Measurements from ENCODE around the gene PUSL1.
A peak's percentile ranks its signal among the peaks of the same experiment; 100 is the strongest.
"Not testable (repeated sequence)": the region's sequence is repeated elsewhere in the genome, so short reads cannot be mapped to it uniquely, and the experiment has no call there.

Gene PUSL1

DNA sequence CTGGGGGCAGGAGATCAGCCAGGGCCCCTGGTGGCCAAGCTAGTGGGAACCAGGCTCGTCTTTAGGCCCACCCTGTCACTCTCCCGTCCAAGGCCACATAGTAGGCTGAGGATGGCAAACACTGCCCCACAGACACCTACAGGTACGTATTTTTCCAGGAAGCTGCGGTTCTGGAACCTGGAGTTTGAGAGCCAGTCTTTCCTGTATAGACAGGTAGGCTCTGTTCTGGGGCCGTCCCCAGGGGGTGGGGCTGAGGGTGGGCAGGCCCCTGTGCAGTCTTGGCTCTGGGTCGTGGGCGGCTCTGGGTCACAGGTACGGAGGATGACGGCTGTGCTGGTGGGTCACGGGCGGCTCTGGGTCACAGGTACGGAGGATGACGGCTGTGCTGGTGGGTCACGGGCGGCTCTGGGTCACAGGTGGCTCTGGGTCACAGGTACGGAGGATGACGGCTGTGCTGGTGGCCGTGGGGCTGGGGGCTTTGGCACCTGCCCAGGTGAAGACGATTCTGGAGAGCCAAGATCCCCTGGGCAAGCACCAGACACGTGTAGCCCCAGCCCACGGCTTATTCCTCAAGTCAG lies 2.2 kb downstream of the PUSL1 start:
- no peak for DNase-seq (ENCODE audit: low spot score)

DNA sequence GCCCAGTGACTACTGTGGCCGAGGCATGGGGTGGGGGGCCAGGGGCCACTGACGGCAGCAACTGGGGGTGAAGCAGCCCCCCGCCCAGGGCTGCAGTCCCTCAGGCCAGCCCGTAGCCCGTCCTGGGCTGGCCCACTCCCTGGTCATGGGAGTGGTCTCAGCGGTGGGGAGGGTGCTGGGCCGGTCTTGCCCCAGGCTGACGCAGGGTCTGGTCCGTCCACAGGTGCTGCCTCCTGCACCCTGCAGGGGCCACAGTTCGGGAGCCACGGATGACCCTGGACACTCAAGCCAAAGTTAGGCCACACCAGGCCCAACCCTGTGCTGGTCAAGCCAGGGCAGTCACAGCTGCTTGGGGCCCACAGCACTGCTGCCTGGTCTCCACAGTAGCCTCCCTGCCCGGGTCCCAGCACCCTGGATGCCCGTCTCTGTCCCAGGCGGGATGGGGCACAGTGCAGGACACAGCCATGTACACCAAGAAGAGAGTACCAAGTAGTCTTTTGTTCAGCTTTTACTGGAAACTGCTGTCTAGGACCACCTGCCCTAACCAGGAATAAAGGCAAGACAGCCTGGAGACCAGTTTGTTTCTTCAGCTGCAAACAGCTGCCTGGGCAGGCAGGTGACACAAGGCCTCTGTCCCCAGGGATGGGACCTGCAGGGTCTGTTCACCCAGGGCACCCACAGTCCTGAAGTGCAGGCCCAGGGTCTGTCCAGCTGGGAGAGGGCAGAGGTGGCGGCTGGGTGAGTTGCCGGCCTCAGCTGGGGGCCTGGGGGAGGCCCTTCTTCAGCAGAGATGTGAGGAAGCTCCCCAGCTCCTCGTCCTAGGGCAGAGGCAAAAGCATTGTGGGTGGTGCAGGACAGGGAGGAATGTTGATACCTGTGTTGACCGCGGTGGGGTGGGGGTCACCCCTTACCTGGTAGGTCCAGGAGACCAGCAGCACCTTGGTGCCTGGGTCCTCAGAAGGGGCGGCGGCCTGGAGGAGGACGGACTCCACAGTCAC lies 3.0 kb downstream of the PUSL1 start:
- DNase-seq (ENCODE audit: low spot score) = no peak

DNA sequence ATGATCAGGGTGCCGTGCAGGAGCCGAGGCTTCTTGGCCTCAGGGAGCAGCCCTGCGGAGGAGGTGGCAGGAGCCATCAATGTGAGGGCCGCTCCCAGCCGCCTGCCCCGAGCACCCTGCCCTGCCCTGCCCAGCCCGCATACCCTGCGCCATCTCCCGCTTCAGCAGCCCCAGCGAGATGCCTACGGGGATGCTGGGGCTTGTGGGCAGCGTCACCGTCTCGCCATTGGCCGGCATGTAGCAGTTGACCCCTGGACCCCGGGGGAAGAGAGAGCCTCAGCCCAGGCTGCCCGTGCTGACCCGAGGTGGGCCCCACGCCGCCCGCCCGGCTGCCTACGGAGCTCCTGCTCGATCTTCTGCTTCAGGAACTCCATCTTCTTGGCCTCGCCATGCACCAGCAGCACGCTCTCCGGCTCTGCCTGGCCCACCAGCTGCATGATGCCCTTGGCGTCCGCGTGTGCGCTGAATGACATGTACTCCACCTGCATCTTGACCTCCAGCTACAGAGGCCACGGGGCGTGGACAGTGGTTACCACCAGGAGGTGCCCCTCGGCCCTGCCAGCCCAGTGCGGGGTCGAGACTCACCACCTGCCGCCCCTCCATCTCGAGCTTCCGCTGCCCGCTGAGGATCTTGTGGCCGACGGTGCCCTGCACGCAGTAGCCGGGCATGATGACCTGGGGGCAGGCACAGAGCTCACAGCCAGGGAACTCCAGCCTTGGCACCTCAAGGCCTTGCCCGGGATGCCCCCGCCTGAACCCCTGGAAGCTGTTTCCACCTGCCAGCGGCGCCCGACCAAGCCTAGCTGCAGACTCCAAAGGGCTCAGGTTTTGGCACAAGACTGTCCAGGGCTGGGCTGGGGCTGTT lies 4.3 kb downstream of the PUSL1 start:
- DNase-seq (ENCODE audit: low spot score) = no peak

DNA sequence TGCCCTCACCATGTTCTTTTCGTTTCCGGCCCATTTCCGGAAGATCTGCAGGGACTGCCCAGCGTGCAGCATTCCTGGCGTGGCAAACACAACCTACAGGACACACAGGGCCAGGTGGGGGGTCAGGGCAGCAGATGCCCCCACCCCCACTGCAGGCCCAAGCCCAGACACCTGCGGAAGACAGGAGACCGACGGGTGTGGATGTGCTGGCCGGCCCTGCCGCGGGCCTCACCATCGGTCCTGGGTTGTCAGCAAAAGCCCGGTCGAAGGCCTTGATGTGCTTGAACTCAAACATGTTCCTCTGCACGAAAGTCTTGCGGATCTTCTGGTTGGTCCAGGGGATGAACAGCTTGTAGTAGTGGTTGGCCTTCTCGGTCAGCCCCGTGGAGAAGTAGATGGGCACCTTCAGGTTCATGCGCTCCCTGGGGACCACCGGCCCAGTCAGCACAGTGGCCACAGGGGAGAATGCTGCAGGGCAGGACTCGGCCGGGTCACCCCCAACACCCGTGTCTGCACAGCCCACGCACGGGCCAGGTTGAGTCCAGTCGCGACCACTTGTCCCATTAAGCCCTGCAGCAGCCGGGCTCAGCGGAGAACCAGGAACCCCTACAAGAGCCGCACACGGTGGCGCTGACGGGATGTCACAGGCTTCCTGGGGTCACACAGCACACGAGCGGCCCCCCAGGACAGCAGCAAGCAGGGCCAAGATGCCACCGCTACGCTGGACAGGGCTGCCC lies 5.3 kb downstream of the PUSL1 start:
- no peak for DNase-seq (ENCODE audit: low spot score)

DNA sequence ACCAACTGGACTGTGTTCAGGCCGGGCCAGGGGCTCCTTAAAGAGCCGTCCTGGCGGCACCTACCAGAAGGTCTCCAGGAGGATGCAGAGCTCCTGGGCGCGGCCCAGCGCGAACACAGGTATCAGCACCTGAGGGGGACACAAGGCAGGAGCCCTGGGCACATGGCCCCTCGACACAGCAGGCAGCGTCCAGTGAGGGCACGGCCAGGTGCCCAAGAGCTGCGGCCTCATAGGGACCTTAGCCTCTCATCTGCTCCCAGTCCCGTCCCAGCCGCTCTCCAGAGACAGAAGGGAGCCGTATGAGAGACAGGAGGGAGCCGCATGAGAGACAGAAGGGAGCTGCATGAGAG lies 5.8 kb downstream of the PUSL1 start:
- DNase-seq (ENCODE audit: low spot score) = no peak

DNA sequence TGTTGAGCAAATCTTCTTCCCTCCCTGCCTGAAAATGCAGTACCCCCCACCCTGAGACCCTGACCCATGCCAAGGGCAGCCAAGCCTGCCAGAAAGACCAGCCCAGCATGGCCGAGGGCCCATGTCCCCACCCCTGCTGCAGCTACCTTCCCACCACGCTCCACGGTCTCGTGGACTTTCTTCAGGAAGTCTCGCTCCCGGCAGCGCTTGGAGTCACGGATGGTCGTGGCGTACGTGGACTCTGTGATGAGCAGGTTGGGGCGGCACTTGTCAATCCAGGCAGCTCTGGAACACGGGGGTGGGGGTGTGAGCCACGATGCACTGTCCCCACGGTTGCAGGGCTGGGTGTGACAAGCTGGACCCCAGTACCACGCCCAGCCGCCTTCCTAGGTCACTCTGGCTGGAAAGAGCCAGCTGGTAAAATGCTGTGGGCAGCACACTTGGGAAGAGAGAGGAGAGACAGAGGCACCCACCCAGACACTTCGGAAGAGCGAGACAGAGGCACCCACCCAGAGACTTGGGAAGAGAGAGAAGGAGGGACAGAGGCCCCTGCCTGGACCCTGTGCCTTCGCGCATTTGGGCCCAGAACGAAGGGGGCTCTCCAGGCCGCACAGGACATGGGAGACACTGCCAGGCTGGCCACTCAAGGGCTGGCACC lies 6.4 kb downstream of the PUSL1 start:
- DNase-seq (ENCODE audit: low spot score) = no peak

DNA sequence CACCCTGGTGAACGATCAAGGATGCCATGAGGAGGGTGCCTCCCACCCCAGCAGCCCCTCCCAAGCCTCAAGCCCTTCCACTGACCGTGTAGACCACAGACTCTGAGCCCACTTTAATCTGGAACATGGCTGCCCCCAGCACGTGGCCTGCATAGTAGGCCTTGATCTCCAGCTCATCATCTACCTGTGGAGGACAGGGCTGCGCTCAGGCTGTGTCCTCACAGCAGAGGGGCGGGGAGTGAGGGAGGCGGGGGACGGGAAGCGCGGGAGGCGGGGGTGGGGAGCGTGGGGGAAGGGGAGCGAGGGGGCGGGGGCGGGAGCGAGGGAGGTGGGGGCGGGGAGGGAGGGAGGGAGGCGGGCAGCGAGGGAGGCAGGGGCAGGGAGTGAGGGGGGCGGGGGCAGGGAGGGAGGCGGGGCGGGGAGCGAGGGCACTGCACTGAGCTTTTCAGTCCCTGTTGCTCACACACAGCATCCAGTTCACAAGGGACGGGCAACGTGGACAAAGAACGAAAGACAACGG lies 7.1 kb downstream of the PUSL1 start:
- no peak for DNase-seq (ENCODE audit: low spot score)

DNA sequence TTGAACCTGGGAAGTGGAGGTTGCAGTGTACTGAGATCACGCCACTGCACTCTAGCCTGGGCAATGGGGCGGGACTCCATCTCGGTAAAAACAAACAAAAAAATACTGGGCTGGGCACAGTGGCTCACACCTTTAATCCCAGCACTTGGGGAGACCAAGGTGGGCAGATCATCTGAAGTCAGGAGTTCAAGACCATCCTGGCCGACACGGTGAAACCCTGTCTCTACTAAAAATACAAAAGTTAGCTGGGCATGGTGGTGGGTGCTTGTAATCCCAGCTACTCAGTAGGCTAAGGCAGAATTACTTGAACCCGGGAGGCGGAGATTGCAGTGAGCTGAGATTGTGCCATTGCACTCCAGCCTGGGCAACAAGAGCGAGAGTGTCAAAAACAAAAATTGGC lies 7.8 kb downstream of the PUSL1 start:
- DNase-seq (ENCODE audit: low spot score) = not testable (repeated sequence)

DNA sequence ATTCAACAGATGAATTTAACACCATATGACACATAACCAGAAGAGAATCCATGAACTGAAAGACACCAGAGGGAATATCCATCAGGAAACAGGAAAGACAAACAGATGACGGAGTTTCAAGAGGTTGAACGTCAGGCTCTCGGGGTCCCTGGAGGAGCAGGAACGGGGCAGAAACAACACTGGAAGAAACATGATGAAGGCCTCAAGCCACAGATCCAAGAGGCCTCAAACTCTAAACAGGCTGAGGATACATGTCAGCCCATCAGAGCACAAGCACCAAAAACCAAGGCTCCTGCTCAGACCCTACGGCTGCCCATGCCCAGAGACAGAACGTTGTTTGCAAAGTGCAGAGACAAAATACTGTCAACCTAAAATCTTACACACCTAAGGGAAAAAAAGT lies 9.0 kb downstream of the PUSL1 start:
- no peak for DNase-seq (ENCODE audit: low spot score)

DNA sequence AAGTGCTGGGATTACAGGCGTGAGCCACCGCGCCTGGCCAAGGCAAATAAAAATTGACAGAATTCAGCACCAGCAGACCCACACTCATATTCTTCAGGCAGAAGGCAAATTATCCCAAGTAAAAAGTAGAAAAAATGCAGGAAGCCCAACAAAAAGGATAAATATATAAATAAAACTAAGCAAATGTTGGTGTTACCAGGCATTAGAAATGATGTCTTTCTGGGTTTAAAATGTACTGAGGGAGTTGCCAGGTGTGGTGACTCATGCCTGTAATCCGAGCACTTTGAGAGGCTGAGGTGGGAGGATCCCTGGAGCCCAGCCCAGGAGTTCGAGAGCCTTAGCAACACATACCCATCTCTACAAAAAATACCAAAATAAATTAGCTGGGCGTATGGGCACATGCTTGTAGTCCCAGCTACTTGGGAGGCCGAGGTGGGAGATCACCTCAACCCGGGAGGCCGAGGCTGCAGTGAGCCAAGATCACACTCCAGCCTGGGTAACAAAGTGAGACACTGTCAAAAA lies 9.8 kb downstream of the PUSL1 start:
- peak; percentile 82 for DNase-seq (ENCODE audit: low spot score)

DNA sequence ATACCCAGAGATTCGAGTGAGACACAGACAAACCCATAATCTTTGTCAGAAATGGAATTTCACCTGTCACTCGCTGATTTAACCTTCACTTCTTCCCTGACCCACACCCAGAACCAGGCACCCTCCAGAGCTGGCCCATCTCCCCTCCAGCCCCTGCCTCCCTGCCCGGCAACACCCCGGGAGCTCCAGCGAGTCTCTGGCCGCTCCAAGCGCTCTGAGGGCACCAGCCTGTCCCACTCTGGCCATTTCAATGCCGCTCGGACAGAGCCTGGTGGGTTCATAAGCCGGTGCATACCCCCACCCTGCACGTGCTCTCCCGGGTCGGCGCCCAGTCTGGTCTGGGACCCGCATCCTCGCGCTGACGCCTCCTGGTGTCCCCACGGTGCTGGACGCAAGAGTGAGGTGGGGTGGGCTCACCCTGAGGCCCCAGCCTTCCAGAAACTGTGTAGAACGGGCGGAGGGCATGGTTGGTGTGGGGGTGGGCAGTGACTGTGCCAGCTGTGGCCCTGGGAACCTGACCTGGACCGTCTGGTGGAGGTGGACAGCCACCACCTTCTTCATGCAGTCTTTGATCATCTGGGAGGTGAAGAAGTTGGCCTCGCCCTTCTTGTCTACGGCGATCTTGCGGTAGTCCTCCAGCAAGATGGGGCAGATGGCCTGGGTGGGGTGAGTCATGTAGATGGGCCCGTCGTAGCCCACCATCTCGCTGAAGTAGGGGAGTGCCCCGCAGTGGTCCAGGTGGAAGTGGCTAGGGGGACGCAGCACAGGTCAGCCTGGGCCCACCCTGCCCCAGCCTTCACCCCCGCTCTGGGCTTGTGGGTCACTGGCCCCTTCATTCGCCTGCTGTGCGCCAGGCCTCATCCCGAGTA lies 10.6 kb downstream of the PUSL1 start:
- DNase-seq (ENCODE audit: low spot score) = no peak

DNA sequence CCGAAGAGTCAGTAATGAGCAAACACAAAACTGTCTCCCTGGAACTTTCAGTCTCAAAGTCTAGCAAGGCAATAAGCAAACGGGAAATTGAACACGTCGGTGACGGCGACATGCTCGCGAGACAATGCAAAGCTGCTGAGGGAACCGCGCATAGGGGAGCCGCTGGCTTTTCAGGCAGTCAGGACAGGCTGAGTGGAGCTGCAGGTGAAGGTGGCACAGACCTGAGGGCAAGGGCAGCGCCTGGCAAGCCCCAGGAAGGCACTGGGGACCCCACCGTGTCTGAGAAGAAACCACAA lies 11.2 kb downstream of the PUSL1 start:
- no peak for DNase-seq (ENCODE audit: low spot score)

DNA sequence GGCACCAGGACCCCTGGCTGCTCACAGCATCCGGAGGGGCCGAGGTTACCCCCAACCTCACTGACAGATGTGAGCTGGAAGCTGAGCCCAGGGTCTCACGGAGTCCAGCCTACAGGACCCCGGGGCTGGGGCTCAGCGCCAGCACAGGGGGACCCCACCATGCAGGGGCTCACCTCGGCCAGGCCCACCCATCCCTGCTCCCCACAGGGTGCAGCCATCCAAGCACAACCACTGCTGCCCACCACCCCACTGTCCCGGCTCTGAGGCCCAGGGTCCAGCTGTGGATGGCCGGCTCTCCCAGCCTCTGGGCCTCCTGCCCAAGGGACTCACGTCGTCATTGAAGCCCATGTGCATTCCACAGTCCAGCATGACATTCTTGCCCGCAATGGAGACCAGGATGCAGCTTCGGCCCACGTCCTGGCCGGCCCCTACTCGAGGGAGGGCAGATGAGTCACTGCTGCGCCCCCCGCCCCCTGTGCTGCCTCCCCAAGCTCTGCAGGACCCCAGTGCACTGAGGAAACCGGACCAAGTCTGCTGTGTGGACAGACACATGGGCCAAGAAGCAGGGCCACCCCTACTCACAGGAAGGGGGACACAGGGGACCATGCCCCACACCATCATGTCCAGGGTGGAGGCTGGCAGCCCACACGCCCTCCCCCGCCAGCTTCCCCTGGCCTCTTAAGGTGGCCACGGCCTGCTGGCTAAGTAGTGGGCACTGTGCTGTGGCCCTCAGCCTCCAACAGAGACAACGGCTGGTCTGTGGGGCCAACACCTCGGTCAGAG lies 12.5 kb downstream of the PUSL1 start:
- no peak for DNase-seq (ENCODE audit: low spot score)

DNA sequence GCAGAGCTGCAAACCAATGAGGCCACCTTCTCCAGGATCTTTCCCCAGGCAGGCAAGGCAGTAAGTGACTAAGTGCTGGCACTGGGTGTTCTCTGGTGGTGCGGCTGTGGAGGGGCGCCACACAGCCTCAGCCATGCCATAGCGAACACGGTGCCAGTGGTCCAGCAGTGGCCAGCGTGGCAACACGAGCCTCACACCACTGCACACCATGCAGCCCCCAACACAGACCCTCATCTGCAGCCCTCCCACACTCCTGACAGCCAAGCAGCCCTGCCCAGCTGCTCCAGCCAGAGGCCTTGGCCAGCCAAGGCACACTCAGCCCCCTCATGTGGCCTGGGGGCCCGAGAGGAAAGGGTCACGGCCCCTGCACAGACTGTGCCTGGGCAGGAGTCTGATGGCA lies 13.1 kb downstream of the PUSL1 start:
- DNase-seq (ENCODE audit: low spot score) = no peak

DNA sequence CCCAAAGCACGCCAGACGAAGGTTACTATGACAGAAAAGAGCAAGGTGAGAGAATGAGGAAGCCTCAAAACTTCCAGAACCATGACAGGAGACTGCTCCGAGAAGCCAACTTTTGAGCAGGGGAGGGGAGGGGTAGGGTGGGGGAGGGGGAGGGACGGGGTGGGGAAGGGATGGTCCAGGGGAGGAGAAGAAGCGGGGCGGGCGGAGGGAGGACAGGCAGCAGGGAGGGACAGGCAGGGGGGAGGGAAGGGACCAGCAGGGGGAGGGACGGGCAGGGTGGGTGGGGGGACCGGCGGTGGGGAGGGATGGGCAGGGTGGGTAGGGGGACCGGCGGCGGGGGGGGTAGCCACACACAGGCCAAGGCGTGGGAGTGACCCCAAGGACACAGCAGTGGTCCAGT lies 14.0 kb downstream of the PUSL1 start:
- DNase-seq (ENCODE audit: low spot score) = no peak

DNA sequence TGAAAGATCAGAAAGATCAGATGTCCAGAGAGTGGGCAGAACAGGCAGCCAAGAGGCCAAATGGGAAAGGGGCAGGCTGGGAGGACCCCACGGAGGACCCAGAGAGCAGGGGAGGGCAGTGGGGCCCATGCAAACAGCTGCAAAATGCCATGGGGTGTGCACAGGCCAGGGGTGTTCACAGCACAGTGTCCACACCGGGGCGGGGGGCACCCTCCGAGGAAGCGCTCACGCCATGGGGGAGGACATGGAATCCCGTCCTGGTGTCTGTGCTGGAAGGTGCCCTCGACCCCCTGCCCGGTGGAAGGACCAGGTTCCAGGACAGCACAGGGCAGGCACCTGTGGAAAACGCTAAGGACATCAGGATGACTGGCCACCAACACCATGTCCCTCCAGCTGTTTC lies 14.6 kb downstream of the PUSL1 start:
- no peak for DNase-seq (ENCODE audit: low spot score)

DNA sequence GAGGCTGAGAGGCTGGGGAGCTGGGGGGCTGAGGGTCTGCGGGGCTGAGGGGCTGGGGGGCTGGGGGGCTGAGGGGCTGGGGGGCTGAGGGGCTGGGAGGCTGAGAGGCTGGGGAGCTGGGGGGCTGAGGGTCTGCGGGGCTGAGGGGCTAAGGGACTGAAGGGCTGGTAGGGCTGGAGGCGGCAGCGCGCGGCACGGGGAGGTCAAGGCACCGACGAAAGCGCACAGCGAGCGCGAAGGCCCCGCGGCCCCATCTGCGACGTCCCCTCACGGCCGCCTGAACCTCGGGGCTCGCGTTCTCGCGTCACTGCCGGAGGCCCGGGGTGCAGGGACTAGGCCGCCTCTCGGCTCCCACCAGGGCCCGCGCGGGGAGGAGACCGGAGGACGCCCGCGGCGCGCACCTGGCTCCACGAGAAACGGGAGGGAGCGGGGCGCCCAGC lies 15.7 kb downstream of the PUSL1 start:
- peak; percentile 54 for DNase-seq (ENCODE audit: low spot score)

DNA sequence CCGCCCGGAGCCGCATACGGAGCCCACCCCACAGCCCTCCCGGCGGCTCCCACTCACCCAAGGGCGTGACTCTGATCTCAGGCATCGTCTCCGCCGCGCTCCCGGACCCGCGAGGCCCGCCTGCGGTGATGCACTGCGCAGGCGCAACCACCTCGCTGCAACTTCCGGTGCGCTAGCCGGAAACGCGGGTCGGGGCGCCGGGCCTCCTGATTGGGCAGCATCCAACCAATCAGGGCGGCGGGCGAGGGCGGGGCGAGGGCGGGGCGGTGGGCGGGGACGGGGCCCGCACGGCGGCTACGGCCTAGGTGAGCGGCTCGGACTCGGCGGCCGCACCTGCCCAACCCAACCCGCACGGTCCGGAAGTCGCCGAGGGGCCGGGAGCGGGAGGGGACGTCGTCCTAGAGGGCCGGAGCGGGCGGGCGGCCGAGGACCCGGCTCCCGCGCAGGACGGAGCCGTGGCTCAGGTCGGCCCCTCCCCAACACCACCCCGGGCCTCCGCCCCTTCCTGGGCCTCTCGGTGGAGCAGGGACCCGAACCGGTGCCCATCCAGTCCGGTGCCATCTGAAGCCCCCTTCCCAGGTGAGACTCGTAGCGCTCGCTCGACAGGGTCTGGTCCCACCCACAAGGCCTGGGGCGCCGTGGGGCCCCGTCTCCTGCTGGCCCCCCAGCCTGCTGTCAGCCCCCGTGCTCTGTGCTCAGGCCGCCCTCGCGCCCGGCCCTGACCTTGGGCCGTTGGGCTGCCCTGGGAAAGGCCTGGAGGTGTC lies 16.3 kb downstream of the PUSL1 start, which contains the start of the genes CPTP and INTS11:
TSS of gene CPTP (plus strand) at position 279 of the 764 bp plus-strand sequence. CDS start 2,109 bp downstream, outside the sequence.
TSS of gene INTS11 (minus strand) at position 137 of the 764 bp plus-strand sequence. CDS start at position 85, 52 bp downstream.
- peak; percentile 92 for DNase-seq (ENCODE audit: low spot score)
